ENCODE measurements around the gene ADK. TPM values are rescaled to one million over a fixed set of nuclear protein-coding genes. Genes with fewer than 3 reads are reported as not detected.

Gene ADK
- total and polyA plus RNA-seq, 2 of the 4 experiments (the other 2 are of a cell fraction): 30.6 to 40.9 TPM

GRCh38 chr10:74111799-74112198 lies 39.2 kb upstream of the ADK start:
- dilution Hi-C loops (cut with HindIII; ENCODE audit: low sequenced_read_pairs, unreplicated experiment): no loop called here
- no peak for TF ChIP-seq FOS (IDR thresholded peaks at IDR 0.05; ENCODE audit: low read depth, low read length)
- TF ChIP-seq RCOR1 (IDR thresholded peaks at IDR 0.05; ENCODE audit: insufficient replicate concordance, low read length): no peak
- 0 out of 2 replicates have a peak, but pooled peaks have one; percentile 2 for TF ChIP-seq CEBPB (IDR thresholded peaks at IDR 0.05; ENCODE audit: low read depth, low read length)
- no peak for TF ChIP-seq SMC3 (IDR thresholded peaks at IDR 0.05; ENCODE audit: low read depth, low read length)
- no peak for TF ChIP-seq RFX5 (IDR thresholded peaks at IDR 0.05; ENCODE audit: low read depth, low read length)
- no peak overlapping the region for H3K9ac ChIP-seq (ENCODE audit: low read depth, low read length)
- intact Hi-C loops (cut with micrococcal nuclease): no loop called here
- no peak overlapping the region for H2AFZ ChIP-seq (replicated peaks; ENCODE audit: low read length, poor library complexity)
- H2BK20ac ChIP-seq (ENCODE audit: low read depth, low read length): no peak overlapping the region
- H2BK15ac ChIP-seq (ENCODE audit: low read depth, low read length): no peak overlapping the region
- H3K18ac ChIP-seq (ENCODE audit: low read depth, low read length): no peak overlapping the region
- H2AK5ac ChIP-seq (ENCODE audit: low read depth, low read length): no peak overlapping the region
- H2BK5ac ChIP-seq (ENCODE audit: low read depth, low read length, poor library complexity, severe bottlenecking): no peak overlapping the region
- H3K27me3 ChIP-seq (ENCODE audit: control insufficient read depth, insufficient read depth, low read length): no peaks in the 10 kb centered on the region
- H4K8ac ChIP-seq (ENCODE audit: low read depth in 2 of 2, low read length in 2 of 2): no peak overlapping the region
- H3K9me3 ChIP-seq (ENCODE audit: control insufficient read depth, insufficient read depth, low read length): no peaks in the 10 kb centered on the region
- ChIA-PET CTCF (no interaction called here), POLR2A (ENCODE audit: unreplicated experiment) (no interaction called here)
- peaks cover 18% of the 10 kb centered on the region for H3K9me1 ChIP-seq (ENCODE audit: insufficient read depth, low read length)
- no peak overlapping the region for H3K56ac ChIP-seq (ENCODE audit: extremely low read depth, insufficient read depth, low read length)
- peaks cover 80% of the 10 kb centered on the region for H3K36me3 ChIP-seq (ENCODE audit: control insufficient read depth, insufficient read depth, low read length)
- H3K4ac ChIP-seq (ENCODE audit: low read depth, low read length): no peak overlapping the region
- BruUV-seq (replicated peaks): no TSS peak
- no peak overlapping the region for H4K91ac ChIP-seq (ENCODE audit: insufficient read depth, low read depth, low read length)
- peaks cover 6% of the 10 kb centered on the region for H3K4me1 ChIP-seq (ENCODE audit: control insufficient read depth, insufficient read depth, low read length)
- H3K4me2 ChIP-seq (ENCODE audit: low read depth, low read length): no peak overlapping the region
- 98% methylated on average over 6 of the region's 14 CpGs; no CpG with 5 or more reads in 1 of the 2 experiments for WGBS, 2 experiments (ENCODE audit: extremely low coverage in 2 of 2, insufficient read length in 1 of 2)
- no peak overlapping the region for H3K23ac ChIP-seq (ENCODE audit: low read depth, low read length)
- peaks cover 80% of the 10 kb centered on the region for H4K20me1 ChIP-seq (ENCODE audit: insufficient read depth, low read length)
- H2AK9ac ChIP-seq (replicated peaks; ENCODE audit: low read depth, low read length, poor library complexity): peak overlapping the region; percentile 6
- H3K4me3 ChIP-seq (ENCODE audit: insufficient read depth, low read depth, low read length): no peak overlapping the region
- H3K27ac ChIP-seq (ENCODE audit: insufficient read depth, low read length): no peak overlapping the region
- peaks cover 72 to 93% of the 10 kb centered on the region in 2 experiments for H3K79me1 ChIP-seq (ENCODE audit: low read depth in 1 of 2, low read length in 2 of 2)
- ATAC-seq (ENCODE audit: low read depth): no peak
- no peak for DNase-seq
- no peak overlapping the region for H2BK120ac ChIP-seq (ENCODE audit: low read depth, low read length)
- H3K14ac ChIP-seq (replicated peaks; ENCODE audit: low read depth, low read length): no peak overlapping the region
- no peak overlapping the region for H4K5ac ChIP-seq (ENCODE audit: low read depth, low read length)
- in situ Hi-C loops (cut with MboI; ENCODE audit: low sequenced_read_pairs): no loop called here

All from IMR-90 (cell line).